Medulla oblongata (tissue), 1 donor: ENCODE results near the gene SH3TC2.
"Not testable (repeated sequence)": the region's sequence is repeated elsewhere in the genome, so short reads cannot be mapped to it uniquely, and the experiment has no call there.

Experiments used
- DNase-seq: peaks from one replicate; pipeline ENCODE4 v3.0.0-alpha.2; 2015; ENCODE audit errors: extremely low spot score

Gene SH3TC2

GRCh38 chr5:149063017-149063687 lies at the start of gene SH3TC2:
Gene SH3TC2, minus strand, starts transcription at chr5:149063062. Its CDS starts 40 bp downstream, at chr5:149063022.
- DNase-seq, result peak; percentile 93

DNA sequence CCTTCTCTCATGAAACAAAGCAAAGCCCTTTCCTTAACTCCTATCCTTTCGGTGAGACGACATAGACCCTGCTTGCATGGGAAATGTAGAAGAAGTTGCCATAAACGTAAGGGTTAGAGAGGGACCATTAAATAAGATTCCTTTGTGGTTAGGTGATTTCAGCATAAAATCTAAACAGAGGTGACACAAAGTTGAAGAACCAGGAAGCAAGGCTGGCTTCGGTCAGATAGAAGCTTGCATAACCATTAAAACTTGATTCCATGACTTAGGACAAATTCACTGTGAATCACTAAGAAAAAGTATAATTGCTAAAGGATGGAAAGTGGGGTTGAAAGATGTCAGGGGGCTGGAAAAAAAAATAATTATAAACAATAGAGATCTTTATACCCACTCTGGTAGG lies 47.5 kb upstream of the SH3TC2 start:
- DNase-seq, result no peak

- DNase-seq, result no peak
Observed at GRCh38 chr5:149108651-149109280, 45.9 kb upstream of the SH3TC2 start.

- DNase-seq, result no peak
Observed at GRCh38 chr5:149100331-149100730, 37.5 kb upstream of the SH3TC2 start.

GRCh38 chr5:149099920-149100319 lies 37.1 kb upstream of the SH3TC2 start:
- no peak for DNase-seq

GRCh38 chr5:149094996-149095395 lies 32.1 kb upstream of the SH3TC2 start:
- DNase-seq, result no peak

DNA sequence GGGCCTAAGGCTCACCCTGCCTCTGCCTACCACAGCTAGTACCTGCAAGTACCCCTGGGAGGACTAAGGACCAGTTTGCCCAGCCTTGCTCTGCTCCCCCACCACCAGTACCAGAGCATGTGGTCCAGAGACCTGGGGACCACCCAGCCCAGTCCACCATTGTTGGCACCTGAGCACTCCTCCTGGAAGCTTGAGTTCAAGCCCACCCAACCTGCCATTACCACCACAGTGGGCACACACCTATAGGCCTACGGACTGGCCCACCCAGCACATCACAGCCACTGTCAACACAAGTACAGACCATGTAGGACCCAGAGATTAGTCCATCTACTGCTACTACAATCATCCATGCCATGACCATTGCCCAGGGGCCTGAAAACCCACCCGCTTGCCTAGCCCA lies 30.8 kb upstream of the SH3TC2 start:
- no peak for DNase-seq

- DNase-seq, result no peak
Observed at GRCh38 chr5:149089796-149090195, 26.9 kb upstream of the SH3TC2 start.

- DNase-seq, result no peak
Observed at GRCh38 chr5:149088686-149089085, 25.8 kb upstream of the SH3TC2 start.

- no peak for DNase-seq
Observed at GRCh38 chr5:149083846-149084245, 21.0 kb upstream of the SH3TC2 start.

GRCh38 chr5:149082271-149082670 lies 19.4 kb upstream of the SH3TC2 start:
- DNase-seq, result no peak

DNA sequence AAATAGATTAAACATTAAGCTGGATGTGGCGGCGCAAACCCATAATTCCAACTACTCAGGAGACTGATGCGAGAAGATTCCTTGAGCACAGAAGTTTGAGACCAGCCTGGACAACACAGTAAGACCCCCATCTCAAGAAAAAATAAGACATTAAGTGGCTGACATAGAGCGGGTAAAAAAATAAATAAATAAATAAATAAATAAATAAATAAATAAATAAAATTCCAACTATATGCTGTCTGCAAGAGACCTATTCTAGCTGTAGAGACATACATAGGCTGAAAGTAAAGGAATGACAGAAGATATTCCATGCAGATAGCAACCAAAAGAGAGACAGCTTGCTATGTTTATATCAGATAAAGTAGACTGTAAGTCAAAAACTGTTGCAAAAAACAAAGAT lies 17.4 kb upstream of the SH3TC2 start:
- no peak for DNase-seq

DNA sequence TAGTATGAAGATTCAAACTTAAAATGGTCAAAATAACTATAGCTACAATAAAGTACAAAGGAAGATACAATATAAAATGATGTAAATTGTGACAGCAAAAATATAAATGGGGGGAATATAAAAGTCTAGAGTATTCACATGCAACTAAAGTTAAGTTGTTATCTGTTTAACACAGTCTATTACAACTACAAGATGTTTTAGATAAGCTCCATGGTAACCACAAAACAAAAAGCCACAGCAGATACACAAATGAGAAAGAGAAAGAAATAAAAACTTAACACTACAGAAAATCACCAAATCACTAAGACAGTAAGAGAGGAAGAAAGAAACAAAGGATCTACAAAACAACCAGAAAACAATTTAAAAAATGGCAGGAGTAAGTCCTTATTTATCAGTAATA lies 17.0 kb upstream of the SH3TC2 start:
- DNase-seq, result no peak

- DNase-seq, result not testable (repeated sequence)
Observed at GRCh38 chr5:149074071-149074470, 11.2 kb upstream of the SH3TC2 start.

DNA sequence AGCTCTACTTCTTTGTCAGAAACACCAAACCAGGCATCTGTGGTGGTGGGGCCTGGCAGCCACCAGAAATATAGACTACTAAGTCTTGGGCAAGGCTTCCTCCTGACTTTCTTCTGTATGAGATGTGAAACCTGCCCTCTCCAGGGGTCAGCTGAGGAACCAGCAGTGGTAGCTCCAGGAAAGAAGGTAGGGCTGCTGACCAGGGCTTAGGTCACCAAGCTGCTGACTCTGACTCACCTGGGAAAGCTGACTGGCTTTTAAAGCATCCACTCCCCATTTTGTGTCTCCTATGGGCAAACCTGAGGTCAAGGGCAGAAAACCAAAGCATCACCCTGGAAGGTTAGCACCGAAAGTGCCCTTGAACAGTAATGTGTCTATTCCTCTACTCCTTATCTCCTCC lies 10.4 kb upstream of the SH3TC2 start:
- no peak for DNase-seq

DNA sequence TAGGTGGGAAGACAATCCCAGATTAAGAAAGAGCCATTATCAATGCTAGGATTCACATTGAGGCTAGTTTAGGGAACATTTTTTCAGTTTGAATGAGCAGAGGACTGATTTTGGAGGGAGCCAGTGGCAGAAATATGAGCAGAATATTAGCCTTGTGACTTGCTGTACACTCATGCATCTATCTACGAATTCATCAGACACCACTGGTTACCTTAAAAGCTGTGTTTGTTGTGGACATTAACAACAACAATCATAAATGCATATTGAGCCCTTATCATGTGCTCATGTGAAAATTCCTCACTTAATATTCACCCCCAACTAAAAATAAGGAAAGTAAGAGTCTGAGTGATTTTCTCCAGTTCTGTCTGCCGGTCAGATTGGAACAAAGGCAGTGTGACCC lies 9.9 kb upstream of the SH3TC2 start:
- DNase-seq, result no peak

- no peak for DNase-seq
Observed at GRCh38 chr5:149072376-149072775, 9.5 kb upstream of the SH3TC2 start.

GRCh38 chr5:149071756-149072155 lies 8.9 kb upstream of the SH3TC2 start:
- DNase-seq, result no peak

DNA sequence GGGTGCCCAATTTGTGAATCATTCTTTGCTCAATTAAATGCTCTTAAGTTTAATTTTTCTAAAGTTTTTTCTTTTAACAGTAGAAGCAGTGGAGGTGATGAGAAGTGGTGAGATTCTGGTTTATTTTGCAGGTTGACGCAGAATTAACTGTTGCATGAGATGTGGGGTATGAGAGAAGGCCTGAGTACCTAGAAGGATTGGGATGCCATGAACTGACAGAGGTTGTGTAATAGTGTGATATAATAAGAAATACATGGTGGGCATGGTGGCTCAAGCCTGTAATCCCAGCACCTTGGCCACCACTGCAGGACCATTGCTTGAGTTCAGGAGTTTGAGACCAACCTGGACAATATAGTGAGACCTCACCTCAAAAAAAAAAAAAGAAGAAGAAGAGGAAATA lies 8.4 kb upstream of the SH3TC2 start:
- DNase-seq, result no peak

GRCh38 chr5:149069711-149070110 lies 6.8 kb upstream of the SH3TC2 start:
- no peak for DNase-seq

DNA sequence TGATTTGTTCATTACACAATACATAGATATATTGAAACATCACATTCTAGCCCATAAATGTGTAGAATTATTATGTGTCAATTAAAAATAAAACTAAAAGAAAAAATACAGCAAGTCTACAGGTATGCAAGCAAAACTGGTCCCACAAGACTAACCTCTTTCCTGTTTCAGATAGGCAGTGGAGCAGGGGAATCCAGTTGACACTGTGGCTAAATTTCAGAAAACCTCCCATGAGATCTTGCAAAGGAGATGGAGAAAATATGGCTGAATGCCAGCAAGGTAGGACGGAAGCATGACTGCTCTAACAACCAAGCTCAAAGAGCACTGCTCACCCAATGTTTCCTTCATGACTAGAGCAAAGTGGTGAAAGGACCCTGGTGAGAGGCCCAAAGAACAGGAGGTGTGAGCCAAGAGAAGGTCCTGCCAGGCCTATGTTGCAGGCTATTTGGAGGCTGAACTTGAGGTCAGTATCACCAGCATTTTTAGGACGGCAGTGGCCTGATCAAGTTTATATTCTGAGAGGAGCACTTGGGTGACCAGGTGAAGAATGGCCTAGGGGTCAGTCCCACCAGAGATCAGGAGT lies 1.1 kb upstream of the SH3TC2 start:
- DNase-seq, result no peak

- DNase-seq, result peak; percentile 18
Observed at GRCh38 chr5:149062371-149063016, 368 bp downstream of the SH3TC2 start.

GRCh38 chr5:149061341-149061740 lies 1.5 kb downstream of the SH3TC2 start:
- no peak for DNase-seq
